Stimulated activated CD4-positive, alpha-beta T cell treated with anti-CD3 and anti-CD28 coated beads, Interleukin-1b, Interleukin-23, amount 100 ng/mL, for 48 hours (primary cell): Measurements from ENCODE around the gene TPRG1L.

Experiments
- DNase-seq: peaks from one replicate; pipeline ENCODE4 v3.0.0-alpha.2; 2020

TPRG1L gene

DNA sequence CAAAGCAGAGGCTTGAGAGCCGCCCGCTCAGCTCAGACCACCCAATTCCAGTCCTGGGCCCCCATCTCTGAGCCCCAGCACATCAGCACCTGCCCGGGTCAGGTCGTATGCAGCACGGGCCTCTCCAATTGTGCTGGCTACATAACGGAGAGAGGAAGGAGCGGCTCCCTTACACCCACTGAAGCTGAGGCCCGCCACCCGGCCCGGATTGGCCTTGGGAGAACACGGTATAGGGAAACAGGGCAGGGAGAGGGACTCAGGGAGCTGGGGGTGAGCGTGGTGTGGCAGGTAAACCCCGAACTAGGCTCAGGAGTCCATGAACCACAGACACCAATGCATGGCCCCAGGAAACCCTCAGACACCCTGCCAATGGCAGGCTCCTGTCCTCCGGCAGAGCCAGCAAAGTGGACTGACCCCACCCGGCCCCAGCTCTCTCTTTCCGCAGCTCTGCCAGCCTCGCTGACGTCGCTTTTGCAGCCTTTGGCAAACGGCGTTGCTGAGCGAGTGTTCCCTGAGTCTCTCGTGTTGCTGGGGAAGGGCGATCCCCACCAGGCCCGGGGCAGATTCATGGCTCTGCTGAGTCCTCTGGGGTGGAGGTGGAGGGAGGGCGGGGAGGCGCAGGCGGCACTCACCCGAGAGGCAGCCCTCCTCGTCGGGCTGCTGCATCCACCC lies 30.0 kb upstream of the TPRG1L start:
- DNase-seq = no peak

DNA sequence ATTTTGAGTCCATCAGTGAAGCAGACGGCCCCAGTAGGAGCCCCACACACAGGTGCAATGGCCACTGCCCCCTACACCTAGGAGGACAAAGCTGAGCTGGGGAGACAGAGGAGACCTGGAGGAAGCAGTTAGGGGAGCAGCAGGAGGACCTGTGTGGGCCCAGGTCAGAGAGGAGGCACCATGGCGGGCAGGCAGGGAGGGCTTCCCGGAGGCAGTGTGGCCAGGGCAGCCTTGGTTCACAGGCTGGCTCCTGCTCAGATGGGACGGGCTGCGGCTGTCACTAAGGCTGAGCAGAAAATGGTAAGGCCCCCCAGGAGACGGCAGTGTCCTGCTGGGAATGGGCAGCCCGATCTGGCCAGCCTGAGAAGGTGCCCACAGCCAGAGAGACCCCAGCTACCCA lies 28.9 kb upstream of the TPRG1L start:
- DNase-seq = no peak

DNA sequence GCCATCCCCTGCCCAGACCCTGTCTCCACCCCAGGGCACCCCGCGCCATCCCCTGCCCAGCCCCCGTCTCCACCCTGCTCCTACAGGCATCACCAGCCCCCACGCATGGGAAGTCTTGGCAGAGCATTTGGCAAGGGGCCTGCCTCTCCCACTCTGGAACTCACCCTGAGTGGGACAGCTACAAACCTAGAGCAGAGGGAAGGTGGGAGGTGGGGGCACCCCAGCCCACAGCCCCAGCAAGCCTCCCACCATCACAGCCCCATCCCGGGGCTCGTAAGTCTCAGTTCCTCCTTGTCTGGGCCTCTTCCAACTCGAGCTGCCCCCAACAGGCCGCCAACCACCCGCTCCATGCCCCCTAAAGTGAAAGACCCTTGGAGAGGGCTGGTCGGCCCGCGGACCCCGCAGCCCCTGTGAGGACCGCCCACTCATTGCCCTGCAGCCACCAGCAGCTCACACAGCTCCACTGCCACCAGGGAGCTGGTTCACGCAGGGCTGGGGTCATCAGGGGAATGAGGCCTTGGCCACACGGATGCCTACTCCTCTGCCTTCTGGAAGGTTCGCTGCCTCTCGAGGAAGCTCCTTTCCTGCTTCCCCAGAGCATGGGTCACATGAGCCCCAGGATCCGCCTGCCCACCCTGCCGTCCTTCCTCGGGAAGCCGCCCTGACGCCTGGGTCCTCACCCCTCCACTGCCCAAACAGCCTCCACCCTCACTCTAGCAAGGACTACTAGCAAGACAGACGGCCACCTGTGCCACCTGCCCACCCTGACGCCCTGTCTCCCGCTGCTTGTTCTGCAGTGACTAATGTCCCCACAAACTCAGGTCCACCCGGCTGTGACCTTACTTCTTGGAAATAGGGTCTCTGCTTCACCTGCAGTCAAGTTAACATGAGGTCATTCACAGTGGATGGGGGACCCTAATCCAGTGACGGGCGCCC lies 27.9 kb upstream of the TPRG1L start:
- DNase-seq = no peak

DNA sequence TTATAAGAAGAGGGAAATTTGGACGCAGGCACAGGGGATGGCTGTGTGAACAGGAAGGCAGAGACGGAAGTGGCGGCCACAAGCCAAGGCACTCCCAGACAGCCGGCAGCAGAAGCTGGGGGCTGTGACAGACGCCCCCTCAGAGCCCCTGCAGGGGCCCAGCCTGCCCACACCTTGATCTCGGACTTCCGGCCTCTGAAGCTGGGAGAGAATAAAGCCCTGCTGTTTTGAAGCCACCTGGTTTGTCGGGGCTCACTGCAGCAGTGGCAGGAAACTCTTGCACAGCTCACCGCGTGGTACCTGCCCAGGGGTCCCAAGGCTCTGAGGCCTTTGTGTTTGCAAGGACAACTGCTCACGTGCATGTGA lies 27.2 kb upstream of the TPRG1L start:
- no peak for DNase-seq

DNA sequence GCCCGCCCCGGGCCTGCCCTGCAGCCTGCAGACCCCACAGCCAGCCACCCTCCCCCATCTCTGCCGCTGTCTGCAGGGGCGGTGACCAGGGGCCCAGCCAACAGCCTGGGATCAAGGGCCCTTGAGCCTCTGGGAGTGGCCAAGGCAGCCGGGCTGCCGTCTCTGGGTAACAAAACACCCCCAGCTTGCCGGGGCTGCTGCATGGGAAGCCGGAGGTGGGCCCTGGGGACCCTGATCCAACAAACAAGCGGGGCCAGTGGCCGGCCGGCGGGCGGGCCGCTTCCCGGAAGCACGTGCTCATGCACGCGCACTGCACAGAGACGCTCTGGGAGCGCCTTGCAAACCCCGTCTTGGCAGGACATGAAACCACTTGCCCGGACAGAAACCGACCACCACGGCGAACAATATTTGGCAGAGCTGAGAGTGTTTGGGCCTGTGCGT lies 26.7 kb upstream of the TPRG1L start:
- no peak for DNase-seq

DNA sequence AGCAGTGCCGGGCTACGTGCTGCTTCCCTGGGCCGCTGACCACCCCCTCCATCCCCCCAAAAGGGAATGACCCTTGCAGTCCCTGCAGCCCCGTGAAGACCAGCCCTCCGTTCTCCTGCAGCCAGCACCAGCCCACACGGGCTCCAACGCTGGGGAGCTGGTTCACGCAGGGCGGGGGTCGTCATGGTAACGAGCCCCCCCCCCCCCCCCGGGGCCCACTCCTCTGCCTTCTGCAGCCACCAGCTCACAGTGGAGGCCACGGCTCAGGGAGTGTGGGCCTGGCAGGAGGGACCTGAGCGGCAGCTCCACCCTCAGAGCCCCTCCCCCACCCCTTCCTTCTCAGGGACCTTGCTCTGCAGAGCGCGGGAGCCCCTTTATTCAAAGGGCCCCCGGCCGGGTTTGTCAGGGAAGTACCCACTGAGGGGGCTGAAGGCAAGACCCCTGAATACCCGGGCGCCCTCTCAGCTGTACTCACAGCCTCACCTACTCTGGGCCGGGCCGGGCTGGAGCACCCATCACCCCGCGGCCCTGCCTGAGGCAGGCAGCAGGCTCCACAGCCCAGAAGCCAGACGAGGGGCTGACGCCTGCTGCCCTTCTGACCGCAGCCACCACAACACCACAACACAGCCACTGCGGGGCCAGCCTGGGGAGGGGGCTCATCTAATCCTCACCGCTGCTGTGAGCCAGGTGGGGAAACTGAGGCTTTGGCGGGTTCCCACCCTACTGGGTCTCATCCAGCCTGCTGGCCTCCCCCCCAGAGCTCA lies 26.1 kb upstream of the TPRG1L start:
- no peak for DNase-seq

DNA sequence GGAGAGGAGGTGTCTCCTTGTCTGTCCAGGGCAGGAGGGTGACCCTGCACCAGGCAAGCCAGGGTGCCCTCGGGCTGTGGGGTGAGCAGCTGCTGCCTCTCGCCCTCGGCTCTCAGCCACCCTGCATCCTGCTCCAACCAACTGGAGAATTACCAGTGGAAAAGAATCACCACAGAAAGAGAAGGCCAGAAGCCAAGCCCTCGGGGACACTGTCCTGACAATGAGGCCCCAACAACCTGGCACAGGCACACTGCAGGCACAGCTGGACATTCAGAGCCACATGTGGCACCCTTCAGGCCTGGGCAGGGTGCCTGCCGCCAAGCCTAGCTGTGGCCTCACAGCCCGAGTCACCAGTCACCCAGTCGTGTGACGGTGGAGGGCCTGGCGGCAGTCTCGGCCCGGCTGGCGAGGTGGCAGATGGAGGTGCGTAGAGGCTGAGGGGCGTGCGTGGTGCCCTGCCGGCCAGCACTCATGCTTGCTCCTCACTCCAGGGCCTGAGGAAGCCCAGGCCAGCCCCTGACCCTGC lies 25.5 kb upstream of the TPRG1L start:
- DNase-seq = no peak

DNA sequence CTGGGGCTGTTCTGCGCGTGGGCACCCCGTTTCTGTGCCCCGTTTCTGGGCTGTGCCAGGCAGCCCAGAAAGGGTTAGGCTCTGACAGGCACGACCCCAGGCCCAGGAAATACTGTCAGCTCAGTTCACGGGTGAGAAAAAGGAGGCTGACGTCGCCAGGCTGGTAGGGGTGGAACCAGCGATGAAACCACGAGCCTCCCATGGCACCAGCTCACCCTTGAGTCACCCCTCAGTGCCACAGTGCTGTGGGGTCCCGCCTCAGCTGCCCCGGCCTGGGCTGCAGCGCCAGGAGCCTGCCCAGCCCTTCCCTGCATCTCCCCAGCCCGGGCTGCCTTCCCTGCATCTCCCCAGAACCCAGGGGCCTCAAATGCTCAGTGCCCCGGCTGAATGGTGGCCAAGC lies 25.0 kb upstream of the TPRG1L start:
- no peak for DNase-seq

DNA sequence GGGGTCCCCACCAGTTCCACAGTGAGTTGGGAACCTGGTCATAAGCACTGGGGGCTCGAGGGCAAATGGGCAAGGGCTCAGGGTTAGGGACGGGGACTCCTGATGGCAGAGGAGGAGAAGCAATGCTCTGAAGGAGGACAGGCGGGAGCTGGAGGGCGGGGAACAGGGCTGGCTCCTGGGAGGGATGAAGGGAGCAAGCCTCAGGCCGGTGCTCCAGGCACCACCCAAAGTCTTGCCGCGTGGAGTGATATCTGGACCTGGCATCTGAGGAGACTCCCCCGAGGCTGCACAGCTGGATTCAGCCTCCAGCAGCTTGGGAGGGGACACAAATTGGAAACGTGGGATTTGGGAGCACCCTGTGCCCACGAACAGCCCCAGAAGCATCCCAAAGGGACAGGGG lies 24.5 kb upstream of the TPRG1L start:
- no peak for DNase-seq

DNA sequence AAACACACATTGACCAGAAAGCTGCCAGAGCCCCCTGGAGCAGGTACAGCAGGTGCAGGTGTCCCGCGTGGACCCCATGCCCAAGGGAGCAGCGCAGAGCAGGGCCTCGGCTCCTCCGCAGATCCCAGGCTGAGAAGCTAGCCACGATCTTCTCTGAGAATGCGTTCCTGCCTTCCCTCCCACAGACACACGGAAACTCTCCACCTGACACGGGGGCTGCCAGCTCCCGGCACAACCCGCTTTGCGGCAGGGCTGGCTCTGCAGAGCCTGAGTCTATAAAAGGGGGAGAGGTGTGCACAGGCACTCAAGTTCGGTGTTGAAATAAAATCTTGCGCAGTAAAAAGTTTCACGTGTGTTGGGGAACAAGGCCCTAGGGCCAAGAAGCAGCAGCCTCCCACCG lies 23.1 kb upstream of the TPRG1L start:
- DNase-seq = no peak

DNA sequence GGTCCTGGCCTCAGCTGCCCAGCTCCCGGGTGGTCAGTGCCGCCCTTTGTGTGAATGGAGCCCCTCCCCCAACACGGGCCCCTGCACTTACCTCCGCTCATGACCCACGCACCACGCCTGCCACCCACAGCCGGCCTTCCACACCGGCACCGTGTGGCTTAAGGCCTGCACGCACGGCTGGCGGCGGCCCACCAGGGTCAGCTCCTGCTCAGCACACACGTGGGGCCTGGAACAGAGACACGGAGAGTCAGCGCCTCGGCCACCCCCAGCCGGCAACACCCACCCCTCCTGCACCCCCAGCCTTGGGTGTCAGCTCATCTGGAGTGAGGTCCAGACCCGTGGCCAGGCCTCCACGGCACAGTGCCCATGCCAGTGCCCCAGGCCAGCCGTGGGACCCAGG lies 22.4 kb upstream of the TPRG1L start:
- DNase-seq = no peak

DNA sequence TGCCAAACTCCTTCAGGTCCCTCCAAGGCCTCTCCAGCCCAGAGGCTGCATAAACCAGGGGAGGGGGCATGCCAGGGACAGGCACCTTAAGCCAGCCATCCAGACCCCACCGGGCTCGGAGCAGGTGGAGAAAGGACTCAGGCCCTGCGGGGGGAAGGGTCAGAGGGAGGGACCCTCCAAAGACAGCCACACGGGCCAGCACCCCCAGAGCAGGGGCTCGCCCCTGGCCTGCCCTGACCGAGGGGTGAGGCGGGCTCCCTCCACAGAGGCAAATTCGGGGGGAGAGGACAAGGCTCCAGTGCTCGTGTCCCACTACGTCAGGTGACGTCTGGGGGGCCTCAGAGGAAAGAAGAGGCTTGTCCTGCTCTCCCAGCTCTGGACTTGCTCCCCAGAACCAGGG lies 21.7 kb upstream of the TPRG1L start:
- no peak for DNase-seq

DNA sequence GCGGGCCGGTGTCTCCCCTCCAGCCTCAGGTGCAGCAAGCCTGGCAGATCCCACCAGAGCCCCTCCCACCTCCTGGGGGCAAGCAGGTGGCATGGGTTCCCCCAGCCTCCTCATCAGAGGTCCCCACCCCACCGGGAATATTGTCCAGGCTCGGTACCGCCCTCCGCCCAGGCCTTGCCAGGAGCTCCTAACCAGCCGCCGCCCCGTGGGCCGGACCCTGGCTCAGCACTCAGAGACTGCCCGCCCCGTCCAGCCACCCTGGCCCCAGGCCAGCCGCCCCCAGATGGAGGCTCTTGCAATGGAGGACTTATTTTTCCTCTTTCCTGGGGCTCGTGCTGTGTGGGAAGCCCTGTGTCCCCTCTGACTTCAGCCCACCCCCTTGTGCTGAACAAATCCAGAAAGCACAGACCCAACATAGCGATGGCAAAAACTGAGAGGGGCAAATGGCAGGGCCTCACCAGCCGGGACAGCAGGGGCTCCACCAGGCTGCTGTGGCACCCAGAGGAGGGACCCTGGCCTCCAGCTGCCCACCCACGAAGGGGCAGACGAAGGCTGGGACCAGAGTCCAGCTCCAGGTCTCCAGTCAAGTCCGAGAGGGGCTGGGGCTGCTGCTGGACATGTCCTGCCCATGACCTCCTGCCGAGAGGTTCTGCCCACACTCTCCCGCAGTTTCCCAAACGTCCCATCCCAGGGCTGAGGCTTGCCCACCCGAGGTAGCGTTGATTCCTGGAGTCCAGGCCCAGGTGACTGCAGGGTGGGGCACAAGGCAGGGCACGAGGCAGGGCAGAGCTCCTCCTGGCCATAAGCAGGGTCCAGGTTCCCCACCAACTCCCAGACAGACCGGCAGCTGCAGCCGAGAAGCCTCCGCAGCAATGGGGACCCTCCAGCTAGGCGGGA lies 21.0 kb upstream of the TPRG1L start:
- no peak for DNase-seq

DNA sequence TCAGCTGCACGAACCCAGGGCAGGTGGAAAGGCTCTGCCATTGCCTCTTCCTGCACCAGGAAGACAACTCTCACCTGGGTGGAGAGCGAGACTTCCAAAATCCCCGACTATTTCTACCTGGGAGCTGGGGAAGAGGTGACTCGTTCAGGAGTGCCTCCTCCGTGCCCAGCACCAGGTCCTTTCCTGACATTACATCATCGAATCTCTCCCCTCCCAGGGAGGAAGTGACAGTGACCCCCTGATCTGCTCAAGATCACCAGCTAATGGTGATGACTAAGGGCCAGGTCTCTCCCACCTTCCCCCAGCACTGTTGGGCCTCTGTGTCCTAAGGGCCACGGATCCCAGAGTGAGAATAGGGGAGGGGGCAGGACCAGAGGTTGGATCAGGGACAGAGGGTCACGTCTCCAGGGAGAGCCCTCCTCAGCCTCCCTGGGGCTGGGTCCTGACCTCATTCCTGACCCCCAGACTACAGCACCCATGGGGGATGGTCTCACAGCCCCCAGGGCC lies 20.3 kb upstream of the TPRG1L start:
- DNase-seq = no peak

DNA sequence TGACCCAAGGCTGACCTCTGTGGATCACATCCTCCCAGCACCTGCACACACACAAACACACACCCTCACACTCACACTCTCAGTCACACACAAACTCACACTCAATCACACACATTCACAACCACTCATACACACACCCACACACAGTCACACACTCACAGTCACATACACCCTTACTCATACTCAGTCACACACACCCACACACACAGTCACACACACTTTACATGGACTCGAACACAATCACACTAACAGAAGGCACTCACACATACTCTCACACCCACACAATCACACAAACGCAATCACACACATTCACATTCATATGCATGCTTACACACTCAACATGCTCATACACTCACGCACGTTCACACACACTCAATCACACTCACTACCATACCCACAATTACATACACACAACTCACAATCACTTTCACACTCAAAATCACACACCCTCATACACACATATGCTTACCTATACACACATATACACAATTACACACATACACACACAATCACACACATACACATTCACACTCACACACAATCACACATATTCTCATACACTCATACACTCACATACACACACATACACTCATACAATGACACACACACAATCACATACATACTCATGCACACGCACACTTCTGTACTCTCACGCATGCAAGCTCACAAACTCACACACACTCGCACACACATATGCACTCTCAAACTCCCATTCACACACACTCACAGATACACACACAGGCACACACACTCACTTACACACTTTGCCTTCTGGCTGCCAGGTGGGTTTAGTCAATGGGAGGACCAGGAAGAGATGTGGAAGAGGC lies 19.6 kb upstream of the TPRG1L start:
- DNase-seq = no peak

DNA sequence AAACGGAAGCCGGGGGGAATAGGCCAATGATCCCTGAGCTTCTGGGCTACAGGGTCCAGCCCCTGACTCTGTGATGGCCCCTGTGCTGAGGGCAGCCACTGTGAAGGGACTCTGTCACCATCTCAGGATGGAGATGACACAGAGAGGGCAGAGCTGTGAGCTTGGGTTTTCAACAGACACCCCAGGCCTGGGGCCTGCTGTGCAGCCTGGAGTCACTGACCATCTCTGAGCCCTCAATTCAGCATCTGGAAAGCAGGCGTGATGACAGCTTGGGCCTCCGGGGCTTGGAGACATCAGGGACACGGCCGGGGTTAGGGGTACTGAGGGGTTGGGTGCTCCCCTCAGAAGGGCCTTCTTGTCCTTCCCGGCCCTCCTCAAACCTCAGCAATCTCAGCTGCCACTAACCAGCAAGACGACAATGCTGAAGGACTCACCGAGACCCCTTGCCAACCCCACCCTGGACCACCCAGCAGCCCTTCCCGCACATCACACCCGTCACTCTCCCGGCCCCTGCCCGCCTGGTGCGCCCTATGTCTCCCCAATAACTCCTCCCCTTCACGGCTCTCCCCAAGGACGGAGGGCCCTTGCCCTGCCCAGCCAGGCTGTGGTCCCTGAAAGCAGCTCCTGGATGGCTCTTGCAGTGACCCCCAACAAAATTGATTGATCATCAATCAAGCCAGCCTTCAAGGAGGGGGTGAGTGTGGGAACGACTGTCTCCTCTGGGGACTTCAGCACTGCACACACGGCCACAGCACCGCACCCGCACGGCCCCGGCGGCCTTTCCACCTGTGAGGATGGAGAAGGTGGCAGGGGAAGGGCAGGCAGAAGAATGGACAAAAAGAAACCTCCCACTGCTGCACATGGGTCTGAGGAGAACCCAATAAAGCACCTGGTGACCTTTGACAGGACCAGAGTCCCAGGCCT lies 17.8 kb upstream of the TPRG1L start:
- DNase-seq = no peak

DNA sequence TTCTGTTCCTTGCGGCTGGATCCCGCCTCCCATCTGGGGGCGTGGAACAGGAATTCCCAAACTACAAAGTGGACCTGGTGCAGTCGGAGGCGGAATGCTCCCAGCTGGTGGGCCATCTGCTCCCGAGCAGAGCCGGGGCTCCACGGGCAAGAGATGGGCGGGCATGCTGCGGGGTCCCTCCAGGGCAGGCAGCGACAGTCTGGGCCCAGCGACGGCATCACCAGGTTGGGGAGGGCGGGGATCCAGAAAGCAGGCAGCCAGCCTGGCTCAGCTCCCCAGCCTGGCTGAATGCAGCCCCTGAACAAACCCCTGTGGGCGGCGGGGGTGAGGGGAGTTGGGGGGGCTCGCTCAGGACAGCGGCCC lies 17.1 kb upstream of the TPRG1L start:
- DNase-seq = no peak

DNA sequence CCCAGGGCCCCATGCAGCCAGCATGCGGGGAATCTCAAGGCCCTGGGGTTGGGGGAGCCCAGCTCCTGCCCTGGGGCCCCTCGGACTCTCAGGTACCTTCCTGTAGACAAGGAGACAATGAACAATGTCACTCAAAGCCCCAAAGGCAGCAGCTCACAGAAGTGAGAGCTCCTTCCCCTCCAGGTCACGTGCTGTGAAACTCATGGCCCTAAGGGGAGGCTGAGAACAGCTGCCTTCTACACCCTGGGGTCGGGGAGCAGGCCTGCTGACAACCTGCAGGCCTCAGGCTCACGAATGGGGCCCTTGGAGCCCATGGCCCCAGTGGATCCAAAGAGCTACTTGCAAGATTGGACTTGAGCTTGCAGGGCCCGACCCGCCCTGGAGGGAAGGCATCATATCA lies 16.7 kb upstream of the TPRG1L start:
- DNase-seq = no peak

DNA sequence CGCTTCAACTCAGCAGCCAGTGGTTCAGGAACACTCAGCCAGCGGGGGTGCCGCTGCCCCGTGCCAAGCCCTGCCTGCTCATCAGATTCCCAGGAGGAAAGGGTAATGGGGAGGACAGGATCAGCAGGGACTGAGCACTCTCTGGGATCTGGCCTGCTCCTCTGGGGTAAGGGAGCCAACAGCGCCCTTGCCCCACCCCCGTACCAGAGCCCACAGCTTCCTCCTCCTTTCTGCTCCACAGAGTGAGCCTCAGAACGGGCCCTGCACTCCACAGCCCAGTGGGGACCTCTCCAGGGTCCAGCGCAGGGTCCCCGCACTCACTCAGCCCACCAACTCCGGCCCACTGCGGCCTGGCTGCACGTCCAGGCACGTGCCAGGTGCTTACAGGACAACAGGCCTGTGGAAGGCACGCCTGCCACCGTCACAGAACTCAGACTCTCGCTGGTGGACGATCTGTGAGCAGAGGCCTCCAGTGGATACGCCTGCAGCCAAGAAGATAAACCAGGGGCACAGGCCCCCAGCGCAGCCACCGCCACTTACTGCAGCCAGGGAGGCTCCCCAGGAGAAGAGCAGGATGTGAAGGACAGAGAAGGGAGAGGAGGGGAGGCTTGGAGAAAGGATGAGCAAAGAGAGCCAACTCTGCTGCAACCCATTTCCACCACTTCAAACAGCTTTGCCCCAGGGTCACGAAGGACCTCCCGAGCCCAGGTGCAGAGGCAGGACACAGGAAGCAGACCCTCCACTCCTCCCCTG lies 15.6 kb upstream of the TPRG1L start:
- DNase-seq = no peak
